ENCODE results near the gene GLIPR2.

DNA sequence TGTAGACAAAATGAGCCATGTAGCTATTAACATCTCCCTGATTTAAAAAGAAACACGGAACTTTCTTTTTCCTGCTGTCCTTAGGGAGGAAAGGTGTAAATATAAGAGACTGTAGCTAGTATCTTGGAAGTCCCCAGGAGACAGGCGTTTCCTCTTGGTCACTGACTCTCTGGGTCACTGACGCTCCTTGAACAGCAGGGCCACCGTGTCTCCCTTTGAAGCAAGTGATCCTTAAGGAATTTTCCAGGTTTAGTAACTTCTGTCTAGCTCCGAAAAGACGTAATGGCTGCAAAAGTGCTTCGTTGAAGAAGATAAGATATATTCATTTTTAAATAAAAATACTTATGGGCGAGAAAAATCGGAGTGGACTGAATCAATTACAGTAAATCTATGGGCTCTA, 53.4 kb downstream of the GLIPR2 start:
- no peak for TF ChIP-seq MEIS1 (CRISPR knock-in tag; IDR thresholded peaks at IDR 0.05; ENCODE audit: borderline replicate concordance)
- no peak for TF ChIP-seq ZFP36 (IDR thresholded peaks at IDR 0.05; ENCODE audit: borderline replicate concordance, low read depth, low read length, partially characterized antibody)
- TF ChIP-seq YY1 (IDR thresholded peaks at IDR 0.05; ENCODE audit: insufficient read depth, insufficient replicate concordance, low read depth, low read length) = no peak
- no peak for TF ChIP-seq SMC3 (IDR thresholded peaks at IDR 0.05; ENCODE audit: low read length)
- TF ChIP-seq MTA1 (CRISPR knock-in tag; IDR thresholded peaks at IDR 0.05; ENCODE audit: borderline replicate concordance) = no peak
- TF ChIP-seq FOXK1 (CRISPR knock-in tag; IDR thresholded peaks at IDR 0.05; ENCODE audit: borderline replicate concordance, low read depth) = no peak
- TF ChIP-seq, protein P1, sequence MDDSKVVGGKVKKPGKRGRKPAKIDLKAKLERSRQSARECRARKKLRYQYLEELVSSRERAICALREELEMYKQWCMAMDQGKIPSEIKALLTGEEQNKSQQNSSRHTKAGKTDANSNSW (CRISPR knock-in tag; IDR thresholded peaks at IDR 0.05; ENCODE audit: borderline replicate concordance) = no peak
- TF ChIP-seq ZNF124 (CRISPR knock-in tag; IDR thresholded peaks at IDR 0.05) = no peak
- TF ChIP-seq ZNF280D (CRISPR knock-in tag; IDR thresholded peaks at IDR 0.05) = peak; percentile 39; the same call in 1 of the 2 replicates
